ENCODE results near the gene HELZ. TPM values are rescaled to one million over a fixed set of nuclear protein-coding genes. Genes with fewer than 3 reads are reported as not detected.

Gene HELZ
- total and polyA plus RNA-seq, 2 of the 8 experiments (the other 6 are each of a cell fraction or from before 2014, with no cell fraction given) = 10.0 to 48.7 TPM

DNA sequence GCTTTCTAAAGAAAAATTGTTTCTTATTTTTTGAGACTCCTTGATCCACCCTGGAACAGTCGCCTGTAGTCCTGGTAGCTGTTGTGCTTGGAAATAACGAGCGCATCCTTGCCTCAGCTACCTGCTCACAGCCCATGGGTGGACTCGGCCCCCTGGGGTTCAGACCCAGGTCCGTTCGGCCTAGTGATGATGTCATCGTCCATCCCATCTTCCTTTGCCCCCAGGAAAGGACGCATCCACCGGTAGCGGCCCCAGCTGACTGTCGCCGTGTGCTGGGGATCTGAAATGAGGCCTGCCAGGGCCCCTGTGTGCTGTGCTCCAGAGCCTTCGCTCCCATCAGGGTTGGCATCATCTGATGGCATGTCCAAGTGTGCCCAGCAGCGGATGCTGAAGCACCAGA, 212.6 kb downstream of the HELZ start:
- DNase-seq (ENCODE audit: low read depth in 1 of 2, low spot score in 2 of 2) = no peak
- no peak overlapping the region for H2BK15ac ChIP-seq (ENCODE audit: low read length)
- no peaks in the 10 kb centered on the region for H3K36me3 ChIP-seq (ENCODE audit: control insufficient read depth in 2 of 4, insufficient read depth in 4 of 4, low read length in 3 of 4)
- no peak overlapping the region for H3K18ac ChIP-seq (ENCODE audit: extremely low read depth, low read length)
- no peak overlapping the region for H3K4me3 ChIP-seq (ENCODE audit: extremely low read depth in 1 of 4, insufficient read depth in 2 of 4, low read depth in 3 of 4, low read length in 4 of 4)
- H4K8ac ChIP-seq (ENCODE audit: extremely low read depth, insufficient read depth, low read length) = no peak overlapping the region
- no peak overlapping the region for H3K4me2 ChIP-seq (ENCODE audit: insufficient read depth in 1 of 2, low read depth in 2 of 2, low read length in 2 of 2)
- no peak for FAIRE-seq
- CTCF ChIA-PET (ENCODE audit: partially characterized antibody) = interaction anchor here (0.6 to 2.6 kb wide), 4 partner anchors 12 to 467 kb away, joined by 3 to 10 read pairs (median 4); no protein-coding TSS in a partner anchor
- H2AFZ ChIP-seq (ENCODE audit: low read length) = no peak overlapping the region
- no peak overlapping the region for H3K14ac ChIP-seq (ENCODE audit: insufficient read length)
- no peak overlapping the region for H3K4ac ChIP-seq (replicated peaks; ENCODE audit: insufficient read length, low read depth, low read length)
- H3K56ac ChIP-seq (replicated peaks; ENCODE audit: insufficient read length, low read depth, low read length) = no peak overlapping the region
- no peaks in the 10 kb centered on the region for H3K23me2 ChIP-seq (ENCODE audit: low read depth, low read length)
- 92% methylated on average over 14 of the region's 14 CpGs; no CpG with 5 or more reads in 1 of the 2 experiments for WGBS, 2 experiments (ENCODE audit: extremely low coverage in 1 of 2, insufficient coverage in 1 of 2, insufficient read length in 1 of 2, insufficient replicate concordance in 2 of 2, low coverage in 1 of 2, low lambda C conversion rate in 2 of 2, missing lambda C conversion rate in 1 of 2)
- no peak overlapping the region for H2AK5ac ChIP-seq (ENCODE audit: low read depth, low read length)
- no peak overlapping the region for H2BK12ac ChIP-seq (ENCODE audit: low read depth, low read length)
- H4K91ac ChIP-seq (replicated peaks; ENCODE audit: insufficient read length, low read length) = no peak overlapping the region
- no peaks in the 10 kb centered on the region for H3K79me1 ChIP-seq (ENCODE audit: low read depth, low read length)
- H2BK120ac ChIP-seq (replicated peaks; ENCODE audit: low read depth, low read length) = no peak overlapping the region
- no peak overlapping the region for H2BK20ac ChIP-seq (ENCODE audit: low read length)
- H4K5ac ChIP-seq (ENCODE audit: insufficient read length, low read depth, low read length) = no peak overlapping the region
- no peaks in the 10 kb centered on the region for H3K79me2 ChIP-seq (ENCODE audit: control insufficient read depth in 1 of 2, insufficient read depth in 2 of 2, low read length in 2 of 2)
- H3K23ac ChIP-seq (ENCODE audit: insufficient read length) = no peak overlapping the region
- no peaks in the 10 kb centered on the region for H3K9me3 ChIP-seq (ENCODE audit: insufficient read depth in 2 of 2, low read depth in 1 of 2, low read length in 1 of 2)
- H3K27me3 ChIP-seq (replicated peaks in 1 of 4; ENCODE audit: control insufficient read depth in 3 of 4, extremely low read depth in 1 of 4, insufficient read depth in 3 of 4, low read length in 3 of 4) = no peaks in the 10 kb centered on the region
- H3K9ac ChIP-seq (replicated peaks in 1 of 4; ENCODE audit: extremely low read depth in 1 of 4, low read depth in 3 of 4, low read length in 3 of 4) = no peak overlapping the region
- no peaks in the 10 kb centered on the region for H3K4me1 ChIP-seq (replicated peaks in 1 of 4; ENCODE audit: control insufficient read depth in 3 of 4, insufficient read depth in 4 of 4, low read length in 3 of 4)
- H4K20me1 ChIP-seq (replicated peaks in 1 of 2; ENCODE audit: control insufficient read depth in 1 of 2, insufficient read depth in 2 of 2, low read length in 2 of 2) = no peaks in the 10 kb centered on the region
- H3K27ac ChIP-seq (ENCODE audit: low read depth, low read length) = no peak overlapping the region
- H2BK5ac ChIP-seq (ENCODE audit: low read depth, low read length) = no peak overlapping the region
- TF ChIP-seq SIN3A (conservative IDR thresholded peaks at IDR 0.05 in 1 of 2, IDR thresholded peaks at IDR 0.05 in 1 of 2; ENCODE audit: low read depth in 1 of 2, low read length in 2 of 2) (no peak), CHD2 (IDR thresholded peaks at IDR 0.05; ENCODE audit: low read length) (no peak), CBX8 (IDR thresholded peaks at IDR 0.05; ENCODE audit: borderline replicate concordance, low read depth, low read length) (no peak), GABPA (IDR thresholded peaks at IDR 0.05; ENCODE audit: borderline replicate concordance, insufficient read depth, low read length) (no peak), RFX5 (IDR thresholded peaks at IDR 0.05; ENCODE audit: borderline replicate concordance, low read depth, low read length) (no peak), TAF1 (IDR thresholded peaks at IDR 0.05; ENCODE audit: low read depth, low read length) (no peak), SP4 (IDR thresholded peaks at IDR 0.05; ENCODE audit: low read length) (no peak), NANOG (IDR thresholded peaks at IDR 0.05; ENCODE audit: insufficient read depth, low read depth, low read length, poor library complexity, severe bottlenecking) (no peak), GTF2F1 (IDR thresholded peaks at IDR 0.05; ENCODE audit: borderline replicate concordance, low read depth, low read length) (no peak), CREB1 (IDR thresholded peaks at IDR 0.05) (no peak), EP300 (IDR thresholded peaks at IDR 0.05; ENCODE audit: borderline replicate concordance in 1 of 2, low read depth in 2 of 2, low read length in 2 of 2) (no peak), YY1 (IDR thresholded peaks at IDR 0.05; ENCODE audit: low read depth, low read length) (no peak)
- TF ChIP-seq, protein P1, sequence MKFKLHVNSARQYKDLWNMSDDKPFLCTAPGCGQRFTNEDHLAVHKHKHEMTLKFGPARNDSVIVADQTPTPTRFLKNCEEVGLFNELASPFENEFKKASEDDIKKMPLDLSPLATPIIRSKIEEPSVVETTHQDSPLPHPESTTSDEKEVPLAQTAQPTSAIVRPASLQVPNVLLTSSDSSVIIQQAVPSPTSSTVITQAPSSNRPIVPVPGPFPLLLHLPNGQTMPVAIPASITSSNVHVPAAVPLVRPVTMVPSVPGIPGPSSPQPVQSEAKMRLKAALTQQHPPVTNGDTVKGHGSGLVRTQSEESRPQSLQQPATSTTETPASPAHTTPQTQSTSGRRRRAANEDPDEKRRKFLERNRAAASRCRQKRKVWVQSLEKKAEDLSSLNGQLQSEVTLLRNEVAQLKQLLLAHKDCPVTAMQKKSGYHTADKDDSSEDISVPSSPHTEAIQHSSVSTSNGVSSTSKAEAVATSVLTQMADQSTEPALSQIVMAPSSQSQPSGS (IDR thresholded peaks at IDR 0.05; ENCODE audit: low read length) = no peak
- POLR2A ChIA-PET (ENCODE audit: partially characterized antibody) = interaction anchor here (1.3 kb wide), 1 partner anchor 12 kb away, joined by 3 read pairs; the partner anchor contains the start of gene CACNG1
